Measurements from ENCODE around the gene GALNT17. TPM values are rescaled to one million over a fixed set of nuclear protein-coding genes. Genes with fewer than 3 reads are reported as not detected.

Gene GALNT17
- total and polyA plus RNA-seq, 5 donors from 2014 or later = not detected

GRCh38 chr7:71482284-71482683, 350.3 kb downstream of the GALNT17 start:
- Histone ChIP-seq H3K4me3 (ENCODE audit: low read depth, low read length) (no peak overlapping the region), H3K4me1 (ENCODE audit: control insufficient read depth, insufficient read depth, low read length, poor library complexity, severe bottlenecking) (no peaks in the 10 kb centered on the region), H3K36me3 (ENCODE audit: control insufficient read depth, insufficient read depth, low read length) (no peaks in the 10 kb centered on the region), H3K9me3 (ENCODE audit: control insufficient read depth in 2 of 2, low read length in 2 of 2) (no peaks in the 10 kb centered on the region), H3K27me3 (ENCODE audit: control insufficient read depth, insufficient read depth, low read length) (no peaks in the 10 kb centered on the region), H3K27ac (ENCODE audit: insufficient read depth, low read length, poor library complexity, severe bottlenecking) (no peak overlapping the region)
- Mint-ChIP-seq H3K4me3 (no peak overlapping the region), H3K27ac (no peak overlapping the region), H3K4me1 (no peaks in the 10 kb centered on the region), H3K9me3 (peaks cover 2 to 11% (median 6%) of the 10 kb centered on the region in 7 donors), H3K27me3 (no peaks in the 10 kb centered on the region), H3K36me3 (no peaks in the 10 kb centered on the region)
- ATAC-seq (ENCODE audit: low read depth in 2 of 2) (no peak), DNase-seq (no peak)

- H3K27me3 ChIP-seq (ENCODE audit: control insufficient read depth, insufficient read depth, low read length) = no peaks in the 10 kb centered on the region
- H3K27ac Mint-ChIP-seq = no peak overlapping the region
Observed at GRCh38 chr7:71484380-71484779, 352.4 kb downstream of the GALNT17 start.

GRCh38 chr7:71485586-71485985, 353.6 kb downstream of the GALNT17 start:
- no peak overlapping the region for H3K27ac Mint-ChIP-seq
- ATAC-seq (ENCODE audit: low read depth in 2 of 2) (no peak), DNase-seq (no peak)
- Histone ChIP-seq H3K4me1 (ENCODE audit: control insufficient read depth, insufficient read depth, low read length, poor library complexity, severe bottlenecking) (no peaks in the 10 kb centered on the region), H3K9me3 (ENCODE audit: control insufficient read depth in 2 of 2, low read length in 2 of 2) (peaks cover 0 to 5% of the 10 kb centered on the region in 2 experiments), H3K27me3 (ENCODE audit: control insufficient read depth, insufficient read depth, low read length) (no peaks in the 10 kb centered on the region), H3K36me3 (ENCODE audit: control insufficient read depth, insufficient read depth, low read length) (no peaks in the 10 kb centered on the region), H3K27ac (ENCODE audit: insufficient read depth, low read length, poor library complexity, severe bottlenecking) (no peak overlapping the region), H3K4me3 (ENCODE audit: low read depth, low read length) (no peak overlapping the region)
- no peaks in the 10 kb centered on the region for H3K27me3 Mint-ChIP-seq
- H3K4me3 Mint-ChIP-seq = no peak overlapping the region
- peaks cover 4 to 8% (median 6%) of the 10 kb centered on the region in 7 donors for H3K9me3 Mint-ChIP-seq
- H3K36me3 Mint-ChIP-seq = no peaks in the 10 kb centered on the region
- H3K4me1 Mint-ChIP-seq = no peaks in the 10 kb centered on the region

More at GRCh38 chr7:71484380-71484779, 352.4 kb downstream of the GALNT17 start:
- H3K4me1 Mint-ChIP-seq = no peaks in the 10 kb centered on the region
- H3K27me3 Mint-ChIP-seq = no peaks in the 10 kb centered on the region
- no peaks in the 10 kb centered on the region for H3K36me3 Mint-ChIP-seq
- H3K36me3 ChIP-seq (ENCODE audit: control insufficient read depth, insufficient read depth, low read length) = no peaks in the 10 kb centered on the region
- no peak for ATAC-seq (ENCODE audit: low read depth in 2 of 2)
- DNase-seq = no peak
- no peak overlapping the region for H3K27ac ChIP-seq (ENCODE audit: insufficient read depth, low read length, poor library complexity, severe bottlenecking)
- no peak overlapping the region for H3K4me3 Mint-ChIP-seq
- H3K9me3 ChIP-seq (ENCODE audit: control insufficient read depth in 2 of 2, low read length in 2 of 2) = peaks cover 0 to 2% of the 10 kb centered on the region in 2 experiments
- H3K4me1 ChIP-seq (ENCODE audit: control insufficient read depth, insufficient read depth, low read length, poor library complexity, severe bottlenecking) = no peaks in the 10 kb centered on the region
- no peak overlapping the region for H3K4me3 ChIP-seq (ENCODE audit: low read depth, low read length)
- peaks cover 4 to 11% (median 6%) of the 10 kb centered on the region in 7 donors for H3K9me3 Mint-ChIP-seq

- H3K27ac Mint-ChIP-seq = no peak overlapping the region
- no peaks in the 10 kb centered on the region for H3K36me3 Mint-ChIP-seq
- peaks cover 4 to 9% (median 6%) of the 10 kb centered on the region in 7 donors for H3K9me3 Mint-ChIP-seq
- DNase-seq = no peak
- no peaks in the 10 kb centered on the region for H3K36me3 ChIP-seq (ENCODE audit: control insufficient read depth, insufficient read depth, low read length)
- no peaks in the 10 kb centered on the region for H3K4me1 Mint-ChIP-seq
- no peaks in the 10 kb centered on the region for H3K27me3 ChIP-seq (ENCODE audit: control insufficient read depth, insufficient read depth, low read length)
- peaks cover 0 to 5% of the 10 kb centered on the region in 2 experiments for H3K9me3 ChIP-seq (ENCODE audit: control insufficient read depth in 2 of 2, low read length in 2 of 2)
- no peak overlapping the region for H3K27ac ChIP-seq (ENCODE audit: insufficient read depth, low read length, poor library complexity, severe bottlenecking)
- no peak overlapping the region for H3K4me3 ChIP-seq (ENCODE audit: low read depth, low read length)
- H3K27me3 Mint-ChIP-seq = no peaks in the 10 kb centered on the region
- H3K4me1 ChIP-seq (ENCODE audit: control insufficient read depth, insufficient read depth, low read length, poor library complexity, severe bottlenecking) = no peaks in the 10 kb centered on the region
- H3K4me3 Mint-ChIP-seq = no peak overlapping the region
- ATAC-seq (ENCODE audit: low read depth in 2 of 2) = no peak
Observed at GRCh38 chr7:71486414-71486813, 354.5 kb downstream of the GALNT17 start.

GRCh38 chr7:71486856-71487628, 355.1 kb downstream of the GALNT17 start:
- Histone ChIP-seq H3K4me1 (ENCODE audit: control insufficient read depth, insufficient read depth, low read length, poor library complexity, severe bottlenecking) (no peaks in the 10 kb centered on the region), H3K9me3 (ENCODE audit: control insufficient read depth in 2 of 2, low read length in 2 of 2) (peaks cover 1 to 5% of the 10 kb centered on the region in 2 experiments), H3K27ac (ENCODE audit: insufficient read depth, low read length, poor library complexity, severe bottlenecking) (no peak overlapping the region), H3K36me3 (ENCODE audit: control insufficient read depth, insufficient read depth, low read length) (no peaks in the 10 kb centered on the region), H3K27me3 (ENCODE audit: control insufficient read depth, insufficient read depth, low read length) (no peaks in the 10 kb centered on the region), H3K4me3 (ENCODE audit: low read depth, low read length) (no peak overlapping the region)
- no peak overlapping the region for H3K27ac Mint-ChIP-seq
- no peak for DNase-seq
- H3K4me3 Mint-ChIP-seq = no peak overlapping the region
- no peaks in the 10 kb centered on the region for H3K36me3 Mint-ChIP-seq
- H3K27me3 Mint-ChIP-seq = no peaks in the 10 kb centered on the region
- peaks cover 3 to 9% (median 6%) of the 10 kb centered on the region in 7 donors for H3K9me3 Mint-ChIP-seq
- ATAC-seq (ENCODE audit: low read depth in 2 of 2) = no peak
- no peaks in the 10 kb centered on the region for H3K4me1 Mint-ChIP-seq

- ATAC-seq (ENCODE audit: low read depth in 2 of 2) = no peak
- DNase-seq = no peak
- H3K4me3 Mint-ChIP-seq = no peak overlapping the region
- peaks cover 1 to 5% of the 10 kb centered on the region in 2 experiments for H3K9me3 ChIP-seq (ENCODE audit: control insufficient read depth in 2 of 2, low read length in 2 of 2)
- H3K9me3 Mint-ChIP-seq = peaks cover 3 to 12% (median 7%) of the 10 kb centered on the region in 7 donors
- H3K4me3 ChIP-seq (ENCODE audit: low read depth, low read length) = no peak overlapping the region
- no peaks in the 10 kb centered on the region for H3K36me3 ChIP-seq (ENCODE audit: control insufficient read depth, insufficient read depth, low read length)
- H3K27me3 Mint-ChIP-seq = no peaks in the 10 kb centered on the region
- no peaks in the 10 kb centered on the region for H3K36me3 Mint-ChIP-seq
- H3K27ac ChIP-seq (ENCODE audit: insufficient read depth, low read length, poor library complexity, severe bottlenecking) = no peak overlapping the region
- H3K27ac Mint-ChIP-seq = no peak overlapping the region
- H3K4me1 ChIP-seq (ENCODE audit: control insufficient read depth, insufficient read depth, low read length, poor library complexity, severe bottlenecking) = no peaks in the 10 kb centered on the region
- no peaks in the 10 kb centered on the region for H3K4me1 Mint-ChIP-seq
- H3K27me3 ChIP-seq (ENCODE audit: control insufficient read depth, insufficient read depth, low read length) = no peaks in the 10 kb centered on the region
Observed at GRCh38 chr7:71488308-71488707, 356.4 kb downstream of the GALNT17 start.

- Mint-ChIP-seq H3K4me3 (no peak overlapping the region), H3K4me1 (no peaks in the 10 kb centered on the region), H3K27ac (no peak overlapping the region), H3K27me3 (no peaks in the 10 kb centered on the region), H3K9me3 (peaks cover 2 to 12% (median 6%) of the 10 kb centered on the region in 7 donors), H3K36me3 (no peaks in the 10 kb centered on the region)
- H3K27ac ChIP-seq (ENCODE audit: insufficient read depth, low read length, poor library complexity, severe bottlenecking) = no peak overlapping the region
- H3K36me3 ChIP-seq (ENCODE audit: control insufficient read depth, insufficient read depth, low read length) = no peaks in the 10 kb centered on the region
- H3K4me1 ChIP-seq (ENCODE audit: control insufficient read depth, insufficient read depth, low read length, poor library complexity, severe bottlenecking) = no peaks in the 10 kb centered on the region
- H3K27me3 ChIP-seq (ENCODE audit: control insufficient read depth, insufficient read depth, low read length) = no peaks in the 10 kb centered on the region
- no peak for ATAC-seq (ENCODE audit: low read depth in 2 of 2)
- no peak for DNase-seq
- H3K4me3 ChIP-seq (ENCODE audit: low read depth, low read length) = no peak overlapping the region
- H3K9me3 ChIP-seq (ENCODE audit: control insufficient read depth in 2 of 2, low read length in 2 of 2) = peaks cover 1 to 5% of the 10 kb centered on the region in 2 experiments
Observed at GRCh38 chr7:71491336-71491735, 359.4 kb downstream of the GALNT17 start.

- H3K36me3 Mint-ChIP-seq = no peaks in the 10 kb centered on the region
Observed at GRCh38 chr7:71495828-71496227, 363.9 kb downstream of the GALNT17 start.

More at GRCh38 chr7:71495828-71496227, 363.9 kb downstream of the GALNT17 start:
- no peak overlapping the region for H3K4me3 Mint-ChIP-seq
- H3K4me1 ChIP-seq (ENCODE audit: control insufficient read depth, insufficient read depth, low read length, poor library complexity, severe bottlenecking) = no peaks in the 10 kb centered on the region
- H3K27ac ChIP-seq (ENCODE audit: insufficient read depth, low read length, poor library complexity, severe bottlenecking) = no peak overlapping the region
- H3K27ac Mint-ChIP-seq = no peak overlapping the region
- no peaks in the 10 kb centered on the region for H3K4me1 Mint-ChIP-seq
- H3K27me3 ChIP-seq (ENCODE audit: control insufficient read depth, insufficient read depth, low read length) = no peaks in the 10 kb centered on the region
- no peak for DNase-seq
- peaks cover 0 to 3% of the 10 kb centered on the region in 2 experiments for H3K9me3 ChIP-seq (ENCODE audit: control insufficient read depth in 2 of 2, low read length in 2 of 2)
- H3K9me3 Mint-ChIP-seq = peaks cover 2 to 10% (median 6%) of the 10 kb centered on the region in 7 donors
- H3K36me3 ChIP-seq (ENCODE audit: control insufficient read depth, insufficient read depth, low read length) = no peaks in the 10 kb centered on the region
- H3K4me3 ChIP-seq (ENCODE audit: low read depth, low read length) = no peak overlapping the region
- ATAC-seq (ENCODE audit: low read depth in 2 of 2) = no peak
- H3K27me3 Mint-ChIP-seq = no peaks in the 10 kb centered on the region
